ENCODE results near the gene THSD4.
A peak's percentile ranks its signal among the peaks of the same experiment; 100 is the strongest.

Gene THSD4

DNA sequence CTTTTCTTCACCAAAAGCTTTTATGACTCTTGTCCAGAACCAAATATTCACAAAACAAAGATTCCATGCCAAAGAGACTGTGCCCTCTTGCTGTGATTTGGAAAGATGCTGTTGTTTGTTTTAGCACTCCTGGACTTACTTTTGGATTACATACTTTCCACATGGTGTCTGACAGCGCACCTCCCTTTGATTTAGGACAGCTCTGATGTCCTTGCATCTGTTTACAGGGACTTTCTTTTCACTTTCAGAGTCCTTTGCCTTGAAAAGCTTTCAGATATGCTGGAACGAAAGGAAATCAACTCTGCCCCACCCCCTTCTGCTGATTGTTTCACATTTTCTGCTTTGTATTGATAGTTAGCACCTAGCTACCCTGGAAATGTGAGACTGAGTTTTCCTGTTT, 562.1 kb downstream of the THSD4 start:
- no peak for TF ChIP-seq CTCF (conservative IDR thresholded peaks at IDR 0.05; ENCODE audit: low read depth, low read length)
- Histone ChIP-seq H4K20me1 (ENCODE audit: insufficient read depth) (no peaks in the 10 kb centered on the region), H3K79me2 (ENCODE audit: insufficient read depth, low read depth) (no peaks in the 10 kb centered on the region), H3K9ac (peak overlapping the region; percentile 72), H2AFZ (ENCODE audit: low read depth) (peak overlapping the region; percentile 60), H3K36me3 (ENCODE audit: insufficient read depth) (no peaks in the 10 kb centered on the region), H3K4me3 (IDR thresholded peaks at IDR 0.05; ENCODE audit: insufficient read depth, low read depth, low read length) (no peak overlapping the region), H3K27ac (peak overlapping the region; percentile 95), H3K4me1 (ENCODE audit: low read depth, poor library complexity, severe bottlenecking) (peaks cover 51% of the 10 kb centered on the region), H3K4me2 (peak overlapping the region; percentile 83), H3K27me3 (ENCODE audit: insufficient read depth, low read depth) (no peaks in the 10 kb centered on the region)

- Histone ChIP-seq H3K4me2 (peak overlapping the region; percentile 83), H3K36me3 (ENCODE audit: insufficient read depth) (no peaks in the 10 kb centered on the region), H3K27me3 (ENCODE audit: insufficient read depth, low read depth) (no peaks in the 10 kb centered on the region), H4K20me1 (ENCODE audit: insufficient read depth) (no peaks in the 10 kb centered on the region), H2AFZ (ENCODE audit: low read depth) (peak overlapping the region; percentile 60), H3K4me3 (IDR thresholded peaks at IDR 0.05; ENCODE audit: insufficient read depth, low read depth, low read length) (no peak overlapping the region), H3K27ac (peak overlapping the region; percentile 95), H3K4me1 (ENCODE audit: low read depth, poor library complexity, severe bottlenecking) (peaks cover 51% of the 10 kb centered on the region), H3K79me2 (ENCODE audit: insufficient read depth, low read depth) (no peaks in the 10 kb centered on the region), H3K9ac (peak overlapping the region; percentile 72)
- TF ChIP-seq CTCF (conservative IDR thresholded peaks at IDR 0.05; ENCODE audit: low read depth, low read length): no peak
These were observed 562.5 kb downstream of the THSD4 start for GRCh38 chr15:71677766-71678165.

DNA sequence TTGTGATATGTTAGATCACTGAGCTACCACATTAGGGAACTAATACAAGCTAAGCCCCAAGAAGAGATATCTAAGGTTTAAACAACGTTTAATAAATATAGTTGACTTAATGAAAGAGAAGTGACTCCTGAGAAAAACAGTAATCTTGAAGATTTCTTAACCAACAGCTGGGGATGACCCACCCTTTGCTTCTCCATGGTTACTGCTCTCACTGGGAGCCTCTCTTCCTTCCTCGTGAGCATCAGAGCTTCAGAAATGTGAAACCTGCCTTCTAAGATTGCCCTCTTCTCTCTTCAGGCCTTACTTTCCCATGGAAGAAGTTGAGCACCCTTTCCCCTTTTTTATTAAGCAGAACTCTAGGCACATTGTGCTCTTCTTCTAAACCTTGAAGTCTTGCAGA, 562.9 kb downstream of the THSD4 start:
- no peak for TF ChIP-seq CTCF (conservative IDR thresholded peaks at IDR 0.05; ENCODE audit: low read depth, low read length)
- Histone ChIP-seq H4K20me1 (ENCODE audit: insufficient read depth) (no peaks in the 10 kb centered on the region), H3K27me3 (ENCODE audit: insufficient read depth, low read depth) (no peaks in the 10 kb centered on the region), H3K4me3 (IDR thresholded peaks at IDR 0.05; ENCODE audit: insufficient read depth, low read depth, low read length) (no peak overlapping the region), H3K79me2 (ENCODE audit: insufficient read depth, low read depth) (no peaks in the 10 kb centered on the region), H3K9ac (peak overlapping the region; percentile 72), H2AFZ (ENCODE audit: low read depth) (peak overlapping the region; percentile 60), H3K4me2 (peak overlapping the region; percentile 83), H3K36me3 (ENCODE audit: insufficient read depth) (no peaks in the 10 kb centered on the region), H3K27ac (peak overlapping the region; percentile 95), H3K4me1 (ENCODE audit: low read depth, poor library complexity, severe bottlenecking) (peaks cover 51% of the 10 kb centered on the region)

- no peaks in the 10 kb centered on the region for H3K36me3 ChIP-seq (ENCODE audit: insufficient read depth)
- peaks cover 51% of the 10 kb centered on the region for H3K4me1 ChIP-seq (ENCODE audit: low read depth, poor library complexity, severe bottlenecking)
- no peaks in the 10 kb centered on the region for H4K20me1 ChIP-seq (ENCODE audit: insufficient read depth)
- no peaks in the 10 kb centered on the region for H3K27me3 ChIP-seq (ENCODE audit: insufficient read depth, low read depth)
- no peak for TF ChIP-seq CTCF (conservative IDR thresholded peaks at IDR 0.05; ENCODE audit: low read depth, low read length)
- no peak overlapping the region for H3K9ac ChIP-seq
- peak overlapping the region; percentile 60; the same call in 1 of the 2 replicates for H2AFZ ChIP-seq (ENCODE audit: low read depth)
- H3K4me3 ChIP-seq (IDR thresholded peaks at IDR 0.05; ENCODE audit: insufficient read depth, low read depth, low read length): no peak overlapping the region
- H3K4me2 ChIP-seq: peak overlapping the region; percentile 83; the same call in 1 of the 2 replicates
- H3K27ac ChIP-seq: peak overlapping the region; percentile 95; the same call in 1 of the 2 replicates
- H3K79me2 ChIP-seq (ENCODE audit: insufficient read depth, low read depth): no peaks in the 10 kb centered on the region
These were observed 563.3 kb downstream of the THSD4 start for GRCh38 chr15:71678605-71679004.
